ENCODE results near the gene MAGEL2.
"Not testable (repeated sequence)": the region's sequence is repeated elsewhere in the genome, so short reads cannot be mapped to it uniquely, and the experiment has no call there.

The MAGEL2 gene

GRCh38 chr15:23616536-23616935 lies 31.1 kb downstream of the MAGEL2 start:
- no peak for DNase-seq (ENCODE audit: low read depth, low spot score)
- Histone ChIP-seq H3K36me3 (ENCODE audit: control insufficient read depth, insufficient read depth, low read length) (no peaks in the 10 kb centered on the region), H3K9me3 (ENCODE audit: control insufficient read depth, insufficient read depth, low read length) (peaks cover 2% of the 10 kb centered on the region; the same call in 1 of the 2 replicates), H3K27ac (ENCODE audit: low read length) (no peak overlapping the region), H3K4me3 (ENCODE audit: low read length) (no peak overlapping the region), H3K4me1 (ENCODE audit: control insufficient read depth, insufficient read depth, low read length) (no peaks in the 10 kb centered on the region), H3K27me3 (ENCODE audit: control insufficient read depth, insufficient read depth, low read length) (no peaks in the 10 kb centered on the region)
- WGBS (ENCODE audit: insufficient coverage, insufficient read length): no CpG with 5 or more reads among the region's 10 CpGs

- peaks cover 1% of the 10 kb centered on the region; the same call in 1 of the 2 replicates for H3K9me3 ChIP-seq (ENCODE audit: control insufficient read depth, insufficient read depth, low read length)
- no peak overlapping the region for H3K4me3 ChIP-seq (ENCODE audit: low read length)
- no CpG with 5 or more reads among the region's 2 CpGs for WGBS (ENCODE audit: insufficient coverage, insufficient read length)
- H3K27me3 ChIP-seq (ENCODE audit: control insufficient read depth, insufficient read depth, low read length): no peaks in the 10 kb centered on the region
- no peaks in the 10 kb centered on the region for H3K36me3 ChIP-seq (ENCODE audit: control insufficient read depth, insufficient read depth, low read length)
- no peaks in the 10 kb centered on the region for H3K4me1 ChIP-seq (ENCODE audit: control insufficient read depth, insufficient read depth, low read length)
- no peak for DNase-seq (ENCODE audit: low read depth, low spot score)
- no peak overlapping the region for H3K27ac ChIP-seq (ENCODE audit: low read length)
Observed at GRCh38 chr15:23606226-23606625, 41.4 kb downstream of the MAGEL2 start.

GRCh38 chr15:23602124-23602523 lies 45.5 kb downstream of the MAGEL2 start:
- H3K27ac ChIP-seq (ENCODE audit: low read length): no peak overlapping the region
- H3K9me3 ChIP-seq (ENCODE audit: control insufficient read depth, insufficient read depth, low read length): no peaks in the 10 kb centered on the region; the same call in 1 of the 2 replicates
- WGBS (ENCODE audit: insufficient coverage, insufficient read length): no CpG with 5 or more reads among the region's 6 CpGs
- H3K36me3 ChIP-seq (ENCODE audit: control insufficient read depth, insufficient read depth, low read length): no peaks in the 10 kb centered on the region
- DNase-seq (ENCODE audit: low read depth, low spot score): no peak
- no peaks in the 10 kb centered on the region for H3K4me1 ChIP-seq (ENCODE audit: control insufficient read depth, insufficient read depth, low read length)
- no peak overlapping the region for H3K4me3 ChIP-seq (ENCODE audit: low read length)
- no peaks in the 10 kb centered on the region for H3K27me3 ChIP-seq (ENCODE audit: control insufficient read depth, insufficient read depth, low read length)

- Histone ChIP-seq H3K27me3 (ENCODE audit: control insufficient read depth, insufficient read depth, low read length) (no peaks in the 10 kb centered on the region), H3K36me3 (ENCODE audit: control insufficient read depth, insufficient read depth, low read length) (no peaks in the 10 kb centered on the region), H3K9me3 (ENCODE audit: control insufficient read depth, insufficient read depth, low read length) (no peaks in the 10 kb centered on the region; the same call in 1 of the 2 replicates), H3K27ac (ENCODE audit: low read length) (no peak overlapping the region), H3K4me1 (ENCODE audit: control insufficient read depth, insufficient read depth, low read length) (no peaks in the 10 kb centered on the region), H3K4me3 (ENCODE audit: low read length) (no peak overlapping the region)
- WGBS (ENCODE audit: insufficient coverage, insufficient read length): no CpG with 5 or more reads among the region's 1 CpG
- no peak for DNase-seq (ENCODE audit: low read depth, low spot score)
Observed at GRCh38 chr15:23599053-23599452, 48.6 kb downstream of the MAGEL2 start.

- not testable (repeated sequence) for H3K36me3 ChIP-seq (ENCODE audit: control insufficient read depth, insufficient read depth, low read length); H3K9me3 ChIP-seq (ENCODE audit: control insufficient read depth, insufficient read depth, low read length); H3K4me1 ChIP-seq (ENCODE audit: control insufficient read depth, insufficient read depth, low read length); H3K27ac ChIP-seq (ENCODE audit: low read length); DNase-seq (ENCODE audit: low read depth, low spot score); H3K27me3 ChIP-seq (ENCODE audit: control insufficient read depth, insufficient read depth, low read length); H3K4me3 ChIP-seq (ENCODE audit: low read length)
- no CpG with 5 or more reads among the region's 14 CpGs for WGBS (ENCODE audit: insufficient coverage, insufficient read length)
Observed at GRCh38 chr15:23597278-23597677, 50.4 kb downstream of the MAGEL2 start.

GRCh38 chr15:23596736-23597135 lies 50.9 kb downstream of the MAGEL2 start:
- Histone ChIP-seq H3K27me3 (ENCODE audit: control insufficient read depth, insufficient read depth, low read length) (no peaks in the 10 kb centered on the region), H3K4me1 (ENCODE audit: control insufficient read depth, insufficient read depth, low read length) (no peaks in the 10 kb centered on the region), H3K27ac (ENCODE audit: low read length) (no peak overlapping the region), H3K9me3 (ENCODE audit: control insufficient read depth, insufficient read depth, low read length) (no peaks in the 10 kb centered on the region; the same call in 1 of the 2 replicates), H3K4me3 (ENCODE audit: low read length) (no peak overlapping the region), H3K36me3 (ENCODE audit: control insufficient read depth, insufficient read depth, low read length) (no peaks in the 10 kb centered on the region)
- WGBS (ENCODE audit: insufficient coverage, insufficient read length): no CpG with 5 or more reads among the region's 5 CpGs
- no peak for DNase-seq (ENCODE audit: low read depth, low spot score)

- DNase-seq (ENCODE audit: low read depth, low spot score): no peak
- Histone ChIP-seq H3K4me3 (ENCODE audit: low read length) (no peak overlapping the region), H3K27ac (ENCODE audit: low read length) (no peak overlapping the region), H3K27me3 (ENCODE audit: control insufficient read depth, insufficient read depth, low read length) (no peaks in the 10 kb centered on the region), H3K9me3 (ENCODE audit: control insufficient read depth, insufficient read depth, low read length) (no peaks in the 10 kb centered on the region; the same call in 1 of the 2 replicates), H3K4me1 (ENCODE audit: control insufficient read depth, insufficient read depth, low read length) (no peaks in the 10 kb centered on the region), H3K36me3 (ENCODE audit: control insufficient read depth, insufficient read depth, low read length) (no peaks in the 10 kb centered on the region)
- no CpG with 5 or more reads among the region's 2 CpGs for WGBS (ENCODE audit: insufficient coverage, insufficient read length)
Observed at GRCh38 chr15:23595368-23595767, 52.3 kb downstream of the MAGEL2 start.

GRCh38 chr15:23594252-23594770 lies 53.4 kb downstream of the MAGEL2 start:
- no peaks in the 10 kb centered on the region for H3K4me1 ChIP-seq (ENCODE audit: control insufficient read depth, insufficient read depth, low read length)
- no peak overlapping the region for H3K4me3 ChIP-seq (ENCODE audit: low read length)
- DNase-seq (ENCODE audit: low read depth, low spot score): no peak
- no peaks in the 10 kb centered on the region for H3K27me3 ChIP-seq (ENCODE audit: control insufficient read depth, insufficient read depth, low read length)
- no peaks in the 10 kb centered on the region for H3K36me3 ChIP-seq (ENCODE audit: control insufficient read depth, insufficient read depth, low read length)
- H3K27ac ChIP-seq (ENCODE audit: low read length): no peak overlapping the region
- WGBS (ENCODE audit: insufficient coverage, insufficient read length): 60% methylated on average over 1 of the region's 7 CpGs
- H3K9me3 ChIP-seq (ENCODE audit: control insufficient read depth, insufficient read depth, low read length): no peaks in the 10 kb centered on the region; the same call in none of the 2 replicates

Data from iPS DF 6.9 (cell line).